ENCODE measurements around the gene PYDC1. TPM values are rescaled to one million over a fixed set of nuclear protein-coding genes. Genes with fewer than 3 reads are reported as not detected.

Gene PYDC1
- polyA plus RNA-seq, 1 experiment: not detected

- no peaks in the 10 kb centered on the region; the same call in 1 of the 2 replicates for H3K9me3 ChIP-seq (ENCODE audit: control insufficient read depth, insufficient read depth, low read length)
- H3K27ac ChIP-seq (ENCODE audit: low read depth, low read length): no peak overlapping the region
- TF ChIP-seq CTCF (IDR thresholded peaks at IDR 0.05; ENCODE audit: low read depth, low read length): no peak
- ChIA-PET CTCF (no interaction called here), POLR2A (no interaction called here)
- no peak for DNase-seq (ENCODE audit: low read depth, low spot score)
- no peak overlapping the region for H3K4me3 ChIP-seq (ENCODE audit: low read depth, low read length)
- peaks cover 9% of the 10 kb centered on the region for H3K27me3 ChIP-seq (ENCODE audit: control insufficient read depth, insufficient read depth, low read length)
Measured at GRCh38 chr16:31223044-31223443, 6.1 kb upstream of the PYDC1 start.

- ChIA-PET CTCF (no interaction called here), POLR2A (interaction anchor here (0.7 kb wide), 1 partner anchor 1054 kb away, joined by 5 read pairs; no protein-coding TSS in a partner anchor)
- TF ChIP-seq CTCF (IDR thresholded peaks at IDR 0.05; ENCODE audit: low read depth, low read length): no peak
- peaks cover 22% of the 10 kb centered on the region for H3K27me3 ChIP-seq (ENCODE audit: control insufficient read depth, insufficient read depth, low read length)
- no peak overlapping the region for H3K27ac ChIP-seq (ENCODE audit: low read depth, low read length)
- no peak overlapping the region for H3K4me3 ChIP-seq (ENCODE audit: low read depth, low read length)
- peaks cover 2% of the 10 kb centered on the region; the same call in 1 of the 2 replicates for H3K9me3 ChIP-seq (ENCODE audit: control insufficient read depth, insufficient read depth, low read length)
- no peak for DNase-seq (ENCODE audit: low read depth, low spot score)
Measured at GRCh38 chr16:31221357-31222160, 4.6 kb upstream of the PYDC1 start.

DNA sequence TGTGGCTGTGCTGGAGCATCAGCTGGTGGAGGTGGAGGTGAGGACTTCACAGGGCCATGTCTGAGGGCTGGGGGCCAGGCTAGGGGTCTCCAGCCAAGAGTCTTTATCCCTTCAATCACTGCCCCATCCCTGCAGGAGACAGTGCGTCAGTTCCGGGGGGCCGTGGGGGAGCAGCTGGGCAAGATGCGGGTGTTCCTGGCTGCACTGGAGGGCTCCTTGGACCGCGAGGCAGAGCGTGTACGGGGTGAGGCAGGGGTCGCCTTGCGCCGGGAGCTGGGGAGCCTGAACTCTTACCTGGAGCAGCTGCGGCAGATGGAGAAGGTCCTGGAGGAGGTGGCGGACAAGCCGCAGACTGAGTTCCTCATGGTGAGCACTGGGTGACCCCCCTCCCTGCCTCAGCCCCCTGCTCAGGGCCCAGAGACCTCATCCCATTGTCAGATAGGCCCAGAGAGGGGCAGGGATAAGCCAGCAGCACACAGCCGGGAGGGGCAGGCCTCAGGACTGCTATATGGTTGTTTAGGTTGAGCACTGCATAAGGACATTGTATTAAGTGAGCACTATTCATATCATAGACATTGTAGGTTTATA lies 2.3 kb upstream of the PYDC1 start:
- H3K4me3 ChIP-seq (ENCODE audit: low read depth, low read length): no peak overlapping the region
- peaks cover 5% of the 10 kb centered on the region; the same call in 1 of the 2 replicates for H3K9me3 ChIP-seq (ENCODE audit: control insufficient read depth, insufficient read depth, low read length)
- ChIA-PET CTCF (no interaction called here), POLR2A (no interaction called here)
- no peak for DNase-seq (ENCODE audit: low read depth, low spot score)
- peaks cover 37% of the 10 kb centered on the region for H3K27me3 ChIP-seq (ENCODE audit: control insufficient read depth, insufficient read depth, low read length)
- H3K27ac ChIP-seq (ENCODE audit: low read depth, low read length): no peak overlapping the region
- no peak for TF ChIP-seq CTCF (IDR thresholded peaks at IDR 0.05; ENCODE audit: low read depth, low read length)

- CTCF ChIA-PET: interaction anchor here (0.9 kb wide), 1 partner anchor 651 kb away, joined by 3 read pairs; no protein-coding TSS in a partner anchor
- DNase-seq (ENCODE audit: low read depth, low spot score): no peak
- no peak overlapping the region for H3K4me3 ChIP-seq (ENCODE audit: low read depth, low read length)
- POLR2A ChIA-PET: interaction anchor here (3.1 kb wide), 1 partner anchor 37 kb away, joined by 21 read pairs; the partner anchor contains the start of gene FUS
- peaks cover 48% of the 10 kb centered on the region for H3K27me3 ChIP-seq (ENCODE audit: control insufficient read depth, insufficient read depth, low read length)
- no peak for TF ChIP-seq CTCF (IDR thresholded peaks at IDR 0.05; ENCODE audit: low read depth, low read length)
- H3K9me3 ChIP-seq (ENCODE audit: control insufficient read depth, insufficient read depth, low read length): peaks cover 5% of the 10 kb centered on the region; the same call in 1 of the 2 replicates
- no peak overlapping the region for H3K27ac ChIP-seq (ENCODE audit: low read depth, low read length)
Measured at GRCh38 chr16:31217136-31217530, 198 bp upstream of the PYDC1 start.
